Activated gamma-delta T cell treated with Interleukin-2 at 50 U/mL for 16 hours (primary cell): Measurements from ENCODE around the gene ATG3.
"Not testable (repeated sequence)": the region's sequence is repeated elsewhere in the genome, so short reads cannot be mapped to it uniquely, and the experiment has no call there.

Experiments
- DNase-seq: peaks from one replicate; pipeline ENCODE4 v3.0.0-alpha.2; 2020

ATG3 gene

GRCh38 chr3:112497897-112498548 is 63.7 kb downstream of the ATG3 start:
- DNase-seq = no peak

GRCh38 chr3:112496366-112497067 is 65.2 kb downstream of the ATG3 start:
- DNase-seq = no peak

GRCh38 chr3:112494448-112494767 is 67.4 kb downstream of the ATG3 start:
- not testable (repeated sequence) for DNase-seq

GRCh38 chr3:112492124-112492523 is 69.6 kb downstream of the ATG3 start:
- no peak for DNase-seq

- DNase-seq = no peak
These were observed 70.4 kb downstream of the ATG3 start for GRCh38 chr3:112491373-112491772.

GRCh38 chr3:112489674-112490479 is 71.9 kb downstream of the ATG3 start:
- DNase-seq = no peak

- DNase-seq = no peak
These were observed 74.8 kb downstream of the ATG3 start for GRCh38 chr3:112486811-112487505.

GRCh38 chr3:112484352-112484751 is 77.4 kb downstream of the ATG3 start:
- DNase-seq = no peak

- no peak for DNase-seq
These were observed 79.1 kb downstream of the ATG3 start for GRCh38 chr3:112482675-112483074.
